ENCODE data around the gene SCARB1.

GRCh38 chr12:124877423-124877822 lies 13.8 kb upstream of the SCARB1 start:
- TF ChIP-seq EZH2 (IDR thresholded peaks at IDR 0.05): no peak
- TF ChIP-seq POLR2AphosphoS5 (IDR thresholded peaks at IDR 0.05; ENCODE audit: borderline replicate concordance, low read depth, low read length): no peak

Measured in SK-N-MC (cell line).